CD8-positive, alpha-beta memory T cell (primary cell): ENCODE results near the gene IL17F. TPM values are rescaled to one million over a fixed set of nuclear protein-coding genes. Genes with fewer than 3 reads are reported as not detected.

Source experiments
- CTCF ChIA-PET: fragments of 350-600 bp; sonication (Branson Sonifier 250); formaldehyde crosslinking; loops from one replicate; lab custom pipeline; 2021; ENCODE audit warnings: antibody characterized with exemption; lab: Charles Lee
- POLR2A ChIA-PET: fragments of 350-600 bp; sonication (Branson Sonifier 250); formaldehyde crosslinking; loops from one replicate; lab custom pipeline; 2021; ENCODE audit warnings: antibody characterized with exemption; lab: Charles Lee
- DNase-seq, 5 donors: peaks; one replicate each; pipeline versions ENCODE4 v3.0.0 to v3.0.0-alpha.2; 2020 to 2022; ENCODE audit warnings: mixed read lengths in 1 of 5
- H3K27ac ChIP-seq: one replicate; pipeline ENCODE4 v1.7.0; 2013; ENCODE audit warnings: low read depth, mild to moderate bottlenecking, low read length, moderate library complexity
- H3K27me3 ChIP-seq: 2 replicates; pipeline ENCODE4 v1.7.0; 2013; ENCODE audit warnings: low read length, mild to moderate bottlenecking; ENCODE audit not compliant: insufficient read depth, poor library complexity, severe bottlenecking
- H3K36me3 ChIP-seq: 2 replicates; pipeline ENCODE4 v1.7.0; 2013; ENCODE audit warnings: mild to moderate bottlenecking, low read length, moderate library complexity; ENCODE audit not compliant: insufficient read depth
- H3K4me1 ChIP-seq: 2 replicates; pipeline ENCODE4 v1.7.0; 2013; ENCODE audit warnings: mild to moderate bottlenecking, low read length, moderate library complexity; ENCODE audit not compliant: insufficient read depth
- H3K4me3 ChIP-seq: 2 replicates; pipeline ENCODE4 v1.7.0; 2013; ENCODE audit warnings: mild to moderate bottlenecking, low read length
- H3K9me3 ChIP-seq: 2 replicates; pipeline ENCODE4 v1.7.0; 2013; ENCODE audit warnings: mild to moderate bottlenecking, low read length
- H3K27ac Mint-ChIP-seq, 8 donors: one replicate each; pipeline ENCODE4 v1.8.0; 2020 to 2021; ENCODE audit warnings: mixed read lengths in 8 of 8, mild to moderate bottlenecking in 6 of 8, inconsistent platforms in 3 of 8, moderate library complexity in 3 of 8
- H3K27me3 Mint-ChIP-seq, 2 donors: one replicate each; pipeline ENCODE4 v1.8.0; 2020 to 2021; ENCODE audit warnings: mixed read lengths in 2 of 2, mild to moderate bottlenecking in 1 of 2, moderate library complexity in 1 of 2
- H3K36me3 Mint-ChIP-seq, 3 donors: one replicate each; pipeline ENCODE4 v1.8.0; 2020 to 2021; ENCODE audit warnings: mixed read lengths in 3 of 3, inconsistent platforms in 1 of 3, mild to moderate bottlenecking in 1 of 3
- H3K4me1 Mint-ChIP-seq, 3 donors: one replicate each; pipeline ENCODE4 v1.8.0; 2020 to 2021; ENCODE audit warnings: mixed read lengths in 3 of 3, inconsistent platforms in 1 of 3, mild to moderate bottlenecking in 1 of 3
- H3K4me3 Mint-ChIP-seq, 7 donors: one replicate each; pipeline ENCODE4 v1.8.0; 2020 to 2021; ENCODE audit warnings: mixed read lengths in 7 of 7, mild to moderate bottlenecking in 6 of 7, moderate library complexity in 4 of 7, inconsistent platforms in 2 of 7
- H3K9me3 Mint-ChIP-seq, 5 donors: one replicate each; pipeline ENCODE4 v1.8.0; 2020 to 2022; ENCODE audit warnings: mixed read lengths in 5 of 5, mild to moderate bottlenecking in 3 of 5, moderate library complexity in 2 of 5, inconsistent platforms in 1 of 5
- polyA plus RNA-seq: library from polyadenylated mRNA; unstranded; fragments of 300-500 nt; fragmentation: Illumina TruSeq; gene quantifications from one replicate; pipeline ENCODE4 v1.2.3, GENCODE V29; 2021
- total RNA-seq, 2 experiments: library from RNA; stranded (reverse); gene quantifications; one replicate each; pipeline ENCODE4 v1.2.3, GENCODE V29; 2021

IL17F gene
- total and polyA plus RNA-seq, 3 experiments from 2014 or later: 0.84 to 2.3 TPM; not detected in 1

DNA sequence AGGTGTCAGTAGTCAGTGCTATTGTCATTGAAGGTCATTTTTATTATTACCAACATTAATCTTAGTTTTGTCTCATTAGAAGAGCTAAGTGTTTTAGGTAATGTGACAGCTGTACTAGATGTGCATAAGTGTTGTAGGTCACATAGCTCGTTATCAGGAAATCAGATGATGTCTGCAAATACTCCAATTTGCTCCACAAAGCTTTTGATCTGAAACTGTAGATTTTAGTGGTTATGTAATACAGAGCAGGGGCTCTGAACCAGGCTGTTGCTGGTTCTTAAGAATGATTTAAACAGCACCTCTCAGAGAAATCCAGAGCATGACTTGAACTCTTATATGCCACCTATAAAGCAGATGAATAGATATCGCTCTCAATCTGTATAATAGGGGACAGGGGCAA is 2.5 kb downstream of the IL17F start:
- no peak overlapping the region for H3K27ac ChIP-seq
- no peaks in the 10 kb centered on the region for H3K36me3 ChIP-seq
- Mint-ChIP-seq H3K27ac (no peak overlapping the region), H3K4me3 (no peak overlapping the region), H3K36me3 (no peaks in the 10 kb centered on the region), H3K4me1 (no peaks in the 10 kb centered on the region), H3K27me3 (peaks cover 19 to 54% of the 10 kb centered on the region in 2 donors), H3K9me3 (no peaks in the 10 kb centered on the region)
- no peak overlapping the region for H3K4me3 ChIP-seq
- H3K4me1 ChIP-seq: no peaks in the 10 kb centered on the region
- no peaks in the 10 kb centered on the region for H3K27me3 ChIP-seq
- no peaks in the 10 kb centered on the region for H3K9me3 ChIP-seq
- ChIA-PET CTCF (interaction anchor here (0.8 kb wide), 1 partner anchor 15 kb away, joined by 3 read pairs; no protein-coding TSS in a partner anchor), POLR2A (no interaction called here)
- DNase-seq: no peak

DNA sequence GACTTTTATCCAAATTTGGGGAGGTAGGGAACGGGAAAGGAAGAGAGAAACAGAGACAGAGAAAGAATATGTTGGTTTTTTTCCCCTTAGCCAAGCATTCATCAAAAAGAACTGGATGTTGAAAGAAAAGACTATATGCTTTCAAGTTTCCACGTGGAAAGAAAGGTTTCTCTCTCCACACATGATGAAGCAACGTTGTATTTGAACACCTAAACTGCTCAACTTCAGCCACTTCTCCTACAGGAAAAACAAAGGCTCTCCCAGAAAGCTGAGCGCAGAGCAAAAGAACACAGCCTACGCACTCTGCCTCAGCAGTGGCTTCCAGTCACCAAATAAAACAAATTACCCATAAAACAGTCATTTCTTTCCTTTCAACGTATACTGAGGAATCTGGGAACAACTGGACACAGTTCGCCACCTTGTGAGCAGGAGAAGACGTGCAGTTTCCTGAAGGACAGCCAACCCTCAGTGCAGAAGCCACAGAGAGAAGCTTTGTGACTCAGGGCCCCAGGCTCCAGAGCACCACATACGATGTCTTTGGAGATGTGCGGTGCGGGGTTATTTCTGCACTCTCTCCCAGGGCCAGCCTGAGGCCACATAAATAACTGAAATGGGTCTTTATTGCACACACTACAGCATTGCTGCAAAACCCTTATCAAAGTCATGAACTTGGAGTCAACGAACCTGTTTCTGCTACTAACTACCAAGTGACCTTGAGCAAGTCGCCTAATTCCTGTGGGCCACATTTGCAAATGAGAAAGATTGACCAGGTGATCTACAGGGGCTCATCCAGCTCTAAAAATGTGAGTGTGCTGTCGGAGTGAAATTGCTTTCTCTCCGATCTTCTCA is 10.1 kb downstream of the IL17F start:
- Histone ChIP-seq H3K4me1 (no peaks in the 10 kb centered on the region), H3K27ac (no peak overlapping the region), H3K4me3 (no peak overlapping the region), H3K36me3 (no peaks in the 10 kb centered on the region), H3K9me3 (no peaks in the 10 kb centered on the region), H3K27me3 (peaks cover 26% of the 10 kb centered on the region)
- ChIA-PET CTCF (no interaction called here), POLR2A (no interaction called here)
- no peaks in the 10 kb centered on the region for H3K36me3 Mint-ChIP-seq
- H3K9me3 Mint-ChIP-seq: no peaks in the 10 kb centered on the region
- no peak for DNase-seq
- H3K4me3 Mint-ChIP-seq: no peak overlapping the region
- peaks cover 6 to 15% (median 14%) of the 10 kb centered on the region in 3 donors for H3K4me1 Mint-ChIP-seq
- H3K27me3 Mint-ChIP-seq: peaks cover 27 to 65% of the 10 kb centered on the region in 2 donors
- H3K27ac Mint-ChIP-seq: no peak overlapping the region

DNA sequence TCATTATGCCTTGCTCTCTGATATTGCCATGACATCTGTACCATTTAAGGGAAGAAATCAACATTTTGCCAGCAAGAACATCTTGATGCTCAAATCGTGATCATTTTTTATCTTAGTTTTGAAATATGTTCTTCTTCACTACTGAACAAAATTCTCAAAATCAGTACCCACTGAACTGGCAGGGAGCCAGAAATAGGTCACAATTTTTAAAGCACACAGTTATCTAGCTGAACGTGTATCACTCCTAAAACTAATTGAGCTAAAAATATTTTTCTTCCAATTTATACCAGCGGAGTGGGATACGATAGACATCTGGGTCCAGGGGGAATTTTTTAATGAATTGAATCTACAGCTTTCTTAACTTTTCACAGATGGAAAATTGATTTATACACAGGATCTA is 11.3 kb downstream of the IL17F start:
- H3K36me3 ChIP-seq: no peaks in the 10 kb centered on the region
- no peak overlapping the region for H3K4me3 Mint-ChIP-seq
- DNase-seq: no peak
- H3K27me3 ChIP-seq: peaks cover 26% of the 10 kb centered on the region
- H3K27ac Mint-ChIP-seq: no peak overlapping the region
- no peaks in the 10 kb centered on the region for H3K9me3 Mint-ChIP-seq
- H3K36me3 Mint-ChIP-seq: no peaks in the 10 kb centered on the region
- CTCF ChIA-PET: interaction anchor here (0.6 kb wide), 1 partner anchor 165 kb away, joined by 3 read pairs; no protein-coding TSS in a partner anchor
- no peaks in the 10 kb centered on the region for H3K4me1 ChIP-seq
- H3K9me3 ChIP-seq: no peaks in the 10 kb centered on the region
- H3K4me1 Mint-ChIP-seq: peaks cover 6 to 17% (median 14%) of the 10 kb centered on the region in 3 donors
- H3K27ac ChIP-seq: no peak overlapping the region
- POLR2A ChIA-PET: no interaction called here
- H3K27me3 Mint-ChIP-seq: peaks cover 27 to 63% of the 10 kb centered on the region in 2 donors
- H3K4me3 ChIP-seq: no peak overlapping the region

DNA sequence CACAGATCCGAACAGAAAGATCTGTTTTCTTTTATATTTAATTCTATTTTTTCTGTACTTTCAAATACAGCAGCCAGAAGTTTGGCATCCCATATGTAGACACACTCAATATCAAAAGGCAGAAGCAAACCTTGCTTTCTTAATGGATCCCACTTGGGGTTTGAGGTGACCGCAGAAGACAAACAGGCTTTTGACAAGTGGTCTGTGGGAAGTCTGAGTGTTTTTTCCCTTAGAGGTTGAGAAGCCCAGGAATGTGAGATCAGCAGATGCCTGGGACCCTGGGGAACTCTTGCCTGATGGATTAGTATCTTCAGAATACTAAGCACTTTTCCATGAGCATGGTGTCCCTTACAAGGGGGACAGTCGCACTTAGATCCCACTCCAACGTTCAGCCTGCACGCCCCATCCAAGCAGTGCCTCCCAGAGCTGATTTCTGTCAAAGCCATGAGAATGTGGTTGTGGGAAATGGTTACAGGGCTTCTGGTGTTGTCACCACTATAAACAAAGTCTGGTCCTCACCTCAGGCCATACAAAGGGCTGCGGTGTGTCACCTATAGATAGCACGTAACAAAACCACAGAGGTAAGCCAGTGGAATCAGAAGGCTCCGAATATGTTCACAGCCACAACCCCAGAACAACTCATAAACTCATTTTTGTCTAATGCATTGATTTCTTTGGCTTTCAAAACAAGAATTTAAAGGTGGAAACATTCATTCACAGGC is 12.7 kb downstream of the IL17F start:
- Mint-ChIP-seq H3K36me3 (no peaks in the 10 kb centered on the region), H3K9me3 (no peaks in the 10 kb centered on the region), H3K27ac (peak overlapping the region in 4 of 8 donors; percentile 1 to 55 (median 32)), H3K27me3 (peaks cover 23 to 54% of the 10 kb centered on the region in 2 donors), H3K4me1 (peaks cover 6 to 25% (median 19%) of the 10 kb centered on the region in 3 donors), H3K4me3 (peak overlapping the region in 1 of 7 donors; percentile 45)
- peak in 3 of 5 donors; percentile 4 to 64 (median 56) for DNase-seq
- CTCF ChIA-PET: interaction anchor here (0.7 kb wide), 1 partner anchor 32 kb away, joined by 3 read pairs; no protein-coding TSS in a partner anchor
- no peak overlapping the region for H3K27ac ChIP-seq
- no peaks in the 10 kb centered on the region for H3K4me1 ChIP-seq
- H3K36me3 ChIP-seq: no peaks in the 10 kb centered on the region
- POLR2A ChIA-PET: interaction anchor here (0.6 kb wide), 1 partner anchor 352 kb away, joined by 14 read pairs; no protein-coding TSS in a partner anchor
- no peaks in the 10 kb centered on the region for H3K9me3 ChIP-seq
- peaks cover 26% of the 10 kb centered on the region for H3K27me3 ChIP-seq
- no peak overlapping the region for H3K4me3 ChIP-seq

DNA sequence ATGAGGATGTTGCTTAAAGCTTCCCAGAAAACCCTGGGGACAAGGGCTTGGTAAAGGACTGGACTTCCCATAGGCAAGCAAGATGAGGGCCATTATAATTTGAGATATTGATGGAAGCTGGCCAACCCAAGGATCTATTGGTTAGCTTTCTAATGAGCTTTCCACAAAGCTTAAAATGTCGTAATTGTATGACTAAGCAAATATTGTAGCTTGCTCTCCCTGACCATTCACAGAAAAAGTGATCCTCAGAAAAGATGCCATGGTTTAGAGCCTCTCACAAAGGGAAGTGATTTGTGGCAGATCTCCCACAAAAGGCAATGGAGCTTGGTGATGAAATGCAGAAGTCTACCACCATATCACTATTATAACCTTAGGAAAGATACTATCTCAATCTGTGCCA is 13.6 kb downstream of the IL17F start:
- H3K27me3 Mint-ChIP-seq: peaks cover 23 to 45% of the 10 kb centered on the region in 2 donors
- no peaks in the 10 kb centered on the region for H3K36me3 ChIP-seq
- H3K27ac Mint-ChIP-seq: peak overlapping the region in 1 of 8 donors; percentile 27
- POLR2A ChIA-PET: no interaction called here
- H3K9me3 Mint-ChIP-seq: no peaks in the 10 kb centered on the region
- no peaks in the 10 kb centered on the region for H3K9me3 ChIP-seq
- H3K4me1 Mint-ChIP-seq: peaks cover 6 to 25% (median 19%) of the 10 kb centered on the region in 3 donors
- no peak for DNase-seq
- H3K4me3 ChIP-seq: no peak overlapping the region
- H3K27me3 ChIP-seq: peaks cover 19% of the 10 kb centered on the region
- no peak overlapping the region for H3K27ac ChIP-seq
- CTCF ChIA-PET: interaction anchor here (0.7 kb wide), 1 partner anchor 33 kb away, joined by 3 read pairs; no protein-coding TSS in a partner anchor
- H3K4me1 ChIP-seq: no peaks in the 10 kb centered on the region
- no peak overlapping the region for H3K4me3 Mint-ChIP-seq
- no peaks in the 10 kb centered on the region for H3K36me3 Mint-ChIP-seq

DNA sequence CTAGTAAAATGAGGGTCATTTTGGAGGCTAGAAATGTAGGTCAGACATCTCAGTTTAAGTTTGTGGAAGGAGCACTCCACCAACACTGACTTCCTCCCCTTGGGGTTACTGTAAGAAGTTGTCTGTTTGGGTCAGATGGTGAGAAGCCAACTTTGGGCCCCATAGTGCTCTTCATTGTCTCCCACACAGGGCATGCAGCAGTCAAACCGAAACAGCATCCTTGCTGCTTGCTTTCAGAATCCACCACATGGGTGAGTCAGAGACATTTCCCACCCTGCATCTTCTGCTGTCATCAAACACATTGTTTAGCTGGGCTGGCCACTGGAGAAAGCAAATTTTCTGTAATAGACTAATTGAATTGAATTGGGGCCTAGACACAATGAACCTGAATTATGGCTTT is 16.8 kb downstream of the IL17F start:
- no peak for DNase-seq
- no peak overlapping the region for H3K4me3 Mint-ChIP-seq
- POLR2A ChIA-PET: no interaction called here
- CTCF ChIA-PET: no interaction called here
- H3K4me3 ChIP-seq: no peak overlapping the region
- H3K36me3 Mint-ChIP-seq: no peaks in the 10 kb centered on the region
- no peaks in the 10 kb centered on the region for H3K36me3 ChIP-seq
- no peak overlapping the region for H3K27ac Mint-ChIP-seq
- no peaks in the 10 kb centered on the region for H3K4me1 ChIP-seq
- no peaks in the 10 kb centered on the region for H3K9me3 ChIP-seq
- no peak overlapping the region for H3K27ac ChIP-seq
- H3K9me3 Mint-ChIP-seq: no peaks in the 10 kb centered on the region
- peaks cover 6 to 25% (median 19%) of the 10 kb centered on the region in 3 donors for H3K4me1 Mint-ChIP-seq
- H3K27me3 Mint-ChIP-seq: peaks cover 13 to 39% of the 10 kb centered on the region in 2 donors
- H3K27me3 ChIP-seq: peaks cover 7% of the 10 kb centered on the region

DNA sequence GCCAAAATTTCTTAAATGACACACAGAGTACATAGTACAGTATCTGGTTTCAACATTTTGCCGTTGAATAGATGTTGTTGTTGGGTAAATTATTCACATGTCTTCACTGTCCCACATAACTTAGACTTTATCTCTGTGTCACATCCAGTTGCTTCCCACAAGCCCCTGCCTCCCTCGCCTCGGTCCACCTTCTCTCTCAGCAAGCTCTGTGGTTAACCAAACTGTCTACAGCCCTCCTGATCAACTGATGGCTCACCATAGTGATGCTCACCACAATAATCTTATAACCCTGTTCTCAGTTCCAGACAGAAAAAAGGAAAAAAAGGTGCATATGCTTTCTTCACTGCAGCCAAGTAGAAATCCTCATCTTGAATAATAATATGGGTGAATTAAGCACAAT is 23.0 kb downstream of the IL17F start:
- Histone ChIP-seq H3K4me3 (no peak overlapping the region), H3K27me3 (no peaks in the 10 kb centered on the region), H3K36me3 (no peaks in the 10 kb centered on the region), H3K27ac (no peak overlapping the region), H3K9me3 (no peaks in the 10 kb centered on the region), H3K4me1 (no peaks in the 10 kb centered on the region)
- CTCF ChIA-PET: no interaction called here
- Mint-ChIP-seq H3K4me3 (no peak overlapping the region), H3K27me3 (peaks cover 4 to 21% of the 10 kb centered on the region in 2 donors), H3K27ac (no peak overlapping the region), H3K4me1 (peaks cover 6 to 8% (median 7%) of the 10 kb centered on the region in 3 donors), H3K9me3 (no peaks in the 10 kb centered on the region), H3K36me3 (no peaks in the 10 kb centered on the region)
- DNase-seq: no peak
- POLR2A ChIA-PET: no interaction called here

DNA sequence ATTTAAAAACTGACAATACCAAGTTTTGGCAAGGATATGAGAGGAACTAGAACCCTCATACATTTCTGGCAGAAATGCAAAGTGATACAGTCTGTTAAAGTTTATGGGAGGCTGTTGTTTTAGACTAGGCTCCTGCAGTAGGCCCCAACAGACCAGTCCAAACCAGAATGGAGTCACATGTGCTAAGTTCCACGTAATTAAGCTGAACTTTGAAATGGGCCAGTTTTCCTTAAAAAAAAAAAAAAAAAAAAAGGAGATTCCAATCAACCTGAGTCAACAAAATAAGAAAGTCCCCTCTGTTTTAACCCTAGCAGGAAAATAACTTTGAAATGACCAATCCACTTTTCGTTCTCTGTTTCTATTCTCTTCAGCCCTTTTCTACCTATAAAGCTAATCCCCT is 26.5 kb downstream of the IL17F start:
- Histone ChIP-seq H3K4me3 (no peak overlapping the region), H3K36me3 (no peaks in the 10 kb centered on the region), H3K9me3 (no peaks in the 10 kb centered on the region), H3K4me1 (no peaks in the 10 kb centered on the region), H3K27me3 (no peaks in the 10 kb centered on the region), H3K27ac (no peak overlapping the region)
- no peaks in the 10 kb centered on the region for H3K36me3 Mint-ChIP-seq
- H3K4me1 Mint-ChIP-seq: peaks cover 6 to 8% (median 7%) of the 10 kb centered on the region in 3 donors
- DNase-seq: no peak
- CTCF ChIA-PET: no interaction called here
- no peaks in the 10 kb centered on the region for H3K9me3 Mint-ChIP-seq
- no peak overlapping the region for H3K4me3 Mint-ChIP-seq
- no peak overlapping the region for H3K27ac Mint-ChIP-seq
- H3K27me3 Mint-ChIP-seq: peaks cover 6 to 8% of the 10 kb centered on the region in 2 donors
- POLR2A ChIA-PET: no interaction called here
